ENCODE measurements around the gene PUSL1.

The PUSL1 gene

GRCh38 chr1:1344655-1345361, 36.4 kb downstream of the PUSL1 start:
- no peak overlapping the region for H3K27ac ChIP-seq (replicated peaks)
- no peak for DNase-seq (ENCODE audit: low read depth in 1 of 2, low spot score in 1 of 2)
- no peak overlapping the region for H3K4me3 ChIP-seq (replicated peaks; ENCODE audit: insufficient read depth, low read length)
- TF ChIP-seq GABPA (IDR thresholded peaks at IDR 0.05; ENCODE audit: low read depth) (no peak), CTCF (IDR thresholded peaks at IDR 0.05; ENCODE audit: insufficient read depth, low read length) (no peak), POLR2AphosphoS5 (IDR thresholded peaks at IDR 0.05; ENCODE audit: low read depth) (no peak), REST (IDR thresholded peaks at IDR 0.05; ENCODE audit: insufficient replicate concordance, low read depth) (no peak), SPI1 (IDR thresholded peaks at IDR 0.05; ENCODE audit: borderline replicate concordance, low read depth) (no peak)
- H3K27me3 ChIP-seq (ENCODE audit: insufficient read depth, poor library complexity, severe bottlenecking): no peaks in the 10 kb centered on the region

- Histone ChIP-seq H3K4me3 (replicated peaks; ENCODE audit: insufficient read depth, low read length) (no peak overlapping the region), H3K27me3 (ENCODE audit: insufficient read depth, poor library complexity, severe bottlenecking) (no peaks in the 10 kb centered on the region), H3K27ac (replicated peaks) (no peak overlapping the region)
- no peak for DNase-seq (ENCODE audit: low read depth in 1 of 2, low spot score in 1 of 2)
- TF ChIP-seq POLR2AphosphoS5 (IDR thresholded peaks at IDR 0.05; ENCODE audit: low read depth): no peak
- no peak for TF ChIP-seq SPI1 (IDR thresholded peaks at IDR 0.05; ENCODE audit: borderline replicate concordance, low read depth)
- TF ChIP-seq CTCF (IDR thresholded peaks at IDR 0.05; ENCODE audit: insufficient read depth, low read length): no peak
- TF ChIP-seq REST (IDR thresholded peaks at IDR 0.05; ENCODE audit: insufficient replicate concordance, low read depth): no peak
- TF ChIP-seq GABPA (IDR thresholded peaks at IDR 0.05; ENCODE audit: low read depth): no peak
Measured at GRCh38 chr1:1345384-1345783, 37.0 kb downstream of the PUSL1 start.

GRCh38 chr1:1345860-1346500, 37.6 kb downstream of the PUSL1 start:
- TF ChIP-seq SPI1 (IDR thresholded peaks at IDR 0.05; ENCODE audit: borderline replicate concordance, low read depth) (no peak), REST (IDR thresholded peaks at IDR 0.05; ENCODE audit: insufficient replicate concordance, low read depth) (no peak), GABPA (IDR thresholded peaks at IDR 0.05; ENCODE audit: low read depth) (no peak), POLR2AphosphoS5 (IDR thresholded peaks at IDR 0.05; ENCODE audit: low read depth) (no peak), CTCF (IDR thresholded peaks at IDR 0.05; ENCODE audit: insufficient read depth, low read length) (no peak)
- Histone ChIP-seq H3K4me3 (replicated peaks; ENCODE audit: insufficient read depth, low read length) (no peak overlapping the region), H3K27me3 (ENCODE audit: insufficient read depth, poor library complexity, severe bottlenecking) (no peaks in the 10 kb centered on the region), H3K27ac (replicated peaks) (no peak overlapping the region)
- DNase-seq (ENCODE audit: low read depth in 1 of 2, low spot score in 1 of 2): no peak
